H54 (cell line): Measurements from ENCODE around the gene PRKCH.

Source experiments
- DNase-seq: peaks from one replicate; pipeline ENCODE4 v3.0.0; 2011; ENCODE audit warnings: low spot score, mixed read lengths; ENCODE audit not compliant: insufficient read length
- FAIRE-seq: peaks from 3 replicates; lab custom pipeline; 2011; peaks lifted over from hg19 to GRCh38; lab: Jason Lieb, UNC
- POLR2A ChIP-seq: IDR thresholded peaks from 2 replicates; pipeline ENCODE4 v1.6.1; 2011; ENCODE audit warnings: low read depth, mild to moderate bottlenecking, low read length

The PRKCH gene

DNA sequence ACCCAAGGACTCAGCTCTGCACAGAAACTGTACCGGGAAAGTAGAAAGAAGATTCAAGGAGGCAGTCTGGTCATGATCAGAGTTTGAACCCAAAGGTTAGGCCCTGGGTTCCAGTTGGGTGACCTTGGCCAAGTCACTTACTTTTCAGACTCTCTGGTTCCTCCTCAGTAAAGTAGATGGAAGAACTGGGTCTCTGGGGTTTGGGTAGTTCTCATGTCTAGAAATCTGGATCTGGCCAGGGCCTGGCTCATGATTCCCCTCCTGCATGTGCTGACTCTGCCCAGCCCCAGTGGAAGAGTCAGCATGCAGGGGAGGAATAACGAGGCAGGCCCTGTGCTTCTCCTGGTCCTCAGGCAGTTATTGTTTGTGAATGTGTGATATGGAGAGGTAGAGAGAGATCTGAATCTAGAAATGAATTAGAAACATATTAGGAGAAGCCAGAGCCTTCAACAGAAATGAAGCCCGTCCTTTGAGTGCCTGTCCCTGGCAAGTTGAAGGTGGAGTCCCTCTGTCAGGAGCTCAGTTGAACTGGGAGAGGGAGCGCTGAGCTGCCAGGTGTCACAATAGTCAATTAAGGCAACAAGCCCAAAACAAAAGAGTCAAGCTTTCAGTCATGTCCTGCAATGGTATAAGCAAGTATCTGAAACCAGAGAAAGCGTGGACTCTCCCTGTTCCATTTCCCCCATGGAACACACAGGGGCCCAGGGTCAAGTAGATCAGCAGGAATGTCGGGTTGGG is 242.7 kb downstream of the PRKCH start:
- no peak for TF ChIP-seq POLR2A
- DNase-seq (no peak), FAIRE-seq (no peak)

GRCh38 chr14:61564618-61565091 is 243.3 kb downstream of the PRKCH start:
- FAIRE-seq (peak; percentile 95), DNase-seq (peak; percentile 82)
- TF ChIP-seq POLR2A: 0 out of 2 replicates have a peak, but pooled peaks have one; percentile 11

- DNase-seq (no peak), FAIRE-seq (no peak)
- TF ChIP-seq POLR2A: no peak
These were observed 243.8 kb downstream of the PRKCH start for GRCh38 chr14:61565181-61565580.

DNA sequence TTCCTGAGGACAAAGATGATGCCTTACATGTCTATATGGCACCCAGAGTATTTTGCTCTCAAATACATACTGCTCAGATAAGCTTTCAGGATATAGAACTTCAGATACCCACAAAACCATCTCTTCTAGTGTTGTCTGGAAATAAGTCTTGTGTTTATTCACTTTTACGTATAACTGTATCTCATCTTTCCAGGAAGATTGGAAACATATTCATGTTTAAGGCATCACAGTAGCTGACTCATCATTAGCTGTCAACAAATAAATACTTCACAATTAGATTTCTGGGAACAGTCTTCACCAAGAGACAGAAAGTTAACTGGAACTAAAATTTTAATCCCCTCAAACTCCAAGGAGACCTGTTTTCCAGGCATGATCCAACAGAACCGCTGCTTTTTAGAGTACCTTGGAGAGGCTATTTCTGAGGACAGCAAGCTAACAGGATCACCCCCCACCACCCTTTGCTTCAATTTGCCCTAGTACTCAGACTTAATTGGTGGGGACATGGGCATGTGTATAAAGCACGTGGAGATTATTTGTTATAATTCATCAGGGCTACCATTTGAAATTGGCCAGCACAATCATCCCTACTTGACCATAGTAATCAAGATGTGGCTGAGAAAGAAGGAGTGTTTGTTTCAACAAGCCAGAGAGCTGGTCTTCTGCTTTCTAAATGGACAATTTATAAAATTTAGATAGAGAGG is 244.6 kb downstream of the PRKCH start:
- no peak for TF ChIP-seq POLR2A
- DNase-seq (no peak), FAIRE-seq (peak; percentile 60)

DNA sequence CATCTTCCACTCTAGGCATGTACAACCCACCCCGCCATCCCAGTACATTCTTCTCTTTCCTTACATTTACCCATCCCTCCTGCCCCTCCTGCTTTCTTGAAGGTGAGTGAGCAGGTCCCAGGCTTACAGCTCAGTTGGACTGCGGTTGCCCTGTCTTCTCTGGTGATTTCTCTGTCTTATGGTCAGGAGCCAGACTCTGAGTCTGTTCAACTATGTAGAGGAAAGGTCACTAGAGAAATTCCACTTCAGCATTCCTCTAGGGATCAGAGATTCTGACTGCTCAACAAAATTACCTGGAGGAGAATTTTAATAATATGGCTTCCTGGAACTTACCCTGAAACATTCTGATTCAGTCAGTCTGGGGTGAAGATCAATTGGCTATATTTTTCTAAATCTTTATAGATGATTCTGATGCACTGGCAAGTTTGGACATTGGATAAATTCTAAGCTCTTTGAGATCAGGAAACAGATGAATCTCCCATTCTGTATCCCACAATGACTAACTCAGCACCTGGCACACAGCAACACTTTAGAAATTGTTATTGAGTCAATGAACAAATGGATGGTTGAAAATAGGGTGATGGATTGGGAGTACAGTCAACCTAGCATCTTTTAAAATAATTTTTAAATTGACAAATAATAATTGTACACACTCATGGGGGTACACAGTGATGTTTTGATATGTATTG is 245.3 kb downstream of the PRKCH start:
- no peak for TF ChIP-seq POLR2A
- FAIRE-seq (peak; percentile 72), DNase-seq (peak; percentile 72)

DNA sequence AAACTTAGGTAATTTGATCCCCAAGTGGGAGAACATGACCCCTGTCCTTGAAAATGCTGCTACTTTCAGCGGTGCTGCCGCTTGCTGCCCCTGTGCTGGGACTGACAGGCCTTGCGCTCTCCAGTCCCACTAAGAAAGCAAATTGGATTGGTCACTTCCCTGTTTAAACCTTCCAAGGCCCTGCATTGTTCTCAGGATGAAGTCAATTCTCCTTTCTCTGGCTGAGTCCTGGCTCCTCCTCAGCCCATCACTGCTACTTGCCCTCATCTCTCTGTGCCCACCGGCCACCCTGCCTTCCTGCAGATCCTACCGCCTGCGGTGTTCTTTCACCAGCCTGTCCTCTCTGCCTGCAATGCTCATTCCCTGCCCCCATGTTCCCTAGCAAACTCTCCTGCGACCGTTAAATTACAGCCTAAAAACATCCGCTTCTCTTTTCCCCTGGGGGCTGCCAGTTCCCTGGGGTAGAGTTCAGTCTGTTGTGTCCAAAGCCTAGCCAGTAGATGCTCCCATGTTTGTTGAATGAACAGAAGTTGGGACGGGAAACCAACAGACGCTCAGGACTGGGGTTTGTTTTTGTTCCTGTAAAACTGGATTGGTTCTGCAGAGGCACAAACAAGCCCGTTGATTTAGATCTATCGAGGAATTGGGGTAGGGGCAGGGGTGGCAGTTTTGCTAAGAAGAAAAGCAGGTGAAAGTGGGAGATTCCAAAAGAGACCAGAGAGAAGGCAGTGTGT is 246.6 kb downstream of the PRKCH start:
- no peak for DNase-seq
- no peak for FAIRE-seq

GRCh38 chr14:61568572-61569011 is 247.2 kb downstream of the PRKCH start:
- no peak for TF ChIP-seq POLR2A
- FAIRE-seq: no peak
- no peak for DNase-seq

More for the DNA sequence above, 246.6 kb downstream of the PRKCH start:
- no peak for TF ChIP-seq POLR2A

DNA sequence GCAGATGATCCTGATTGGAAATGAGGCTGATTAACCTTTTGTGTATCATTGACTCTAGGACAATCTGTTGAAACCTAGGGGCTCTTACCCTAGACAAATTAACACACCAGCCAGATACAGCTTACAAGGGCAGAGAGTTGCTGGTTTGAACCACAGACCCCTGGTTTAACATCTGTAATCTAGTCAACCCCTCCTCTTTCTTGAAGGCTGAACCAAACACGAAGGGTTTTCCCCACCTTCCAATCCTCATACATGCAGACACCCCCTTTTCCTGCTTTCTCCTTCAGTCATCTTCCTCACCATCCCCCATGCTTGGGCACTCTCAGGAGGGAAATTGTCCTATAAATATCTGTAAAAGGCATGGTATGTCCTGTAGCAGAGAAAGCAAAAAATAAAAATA is 247.9 kb downstream of the PRKCH start:
- no peak for TF ChIP-seq POLR2A
- DNase-seq (no peak), FAIRE-seq (no peak)

GRCh38 chr14:61569812-61570548 is 248.6 kb downstream of the PRKCH start:
- TF ChIP-seq POLR2A: no peak
- FAIRE-seq (peak; percentile 98), DNase-seq (peak; percentile 65)

- DNase-seq (no peak), FAIRE-seq (peak; percentile 71)
These were observed 249.3 kb downstream of the PRKCH start for GRCh38 chr14:61570549-61571290.

DNA sequence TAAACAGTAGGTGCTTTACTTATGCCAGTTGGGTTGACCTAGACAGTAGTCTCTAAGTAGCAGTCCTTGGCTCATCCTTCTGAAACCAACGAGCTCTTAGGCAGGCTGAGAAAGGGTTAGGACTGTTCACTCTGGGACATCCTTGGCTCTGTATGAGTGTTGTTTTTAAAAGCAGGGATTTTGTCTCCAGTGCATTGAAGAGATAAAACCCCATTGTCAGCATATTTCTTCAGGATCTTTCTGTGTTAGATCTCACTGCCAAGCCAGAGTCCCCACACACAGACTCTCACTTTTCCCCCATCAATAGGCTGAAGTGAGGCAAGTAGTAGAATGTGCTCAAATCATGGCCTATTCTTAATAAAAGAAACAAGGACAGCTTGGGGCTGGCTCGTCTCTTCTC is 250.5 kb downstream of the PRKCH start:
- no peak for DNase-seq
- TF ChIP-seq POLR2A: no peak
- no peak for FAIRE-seq

More at GRCh38 chr14:61570549-61571290, 249.3 kb downstream of the PRKCH start:
- TF ChIP-seq POLR2A: no peak

DNA sequence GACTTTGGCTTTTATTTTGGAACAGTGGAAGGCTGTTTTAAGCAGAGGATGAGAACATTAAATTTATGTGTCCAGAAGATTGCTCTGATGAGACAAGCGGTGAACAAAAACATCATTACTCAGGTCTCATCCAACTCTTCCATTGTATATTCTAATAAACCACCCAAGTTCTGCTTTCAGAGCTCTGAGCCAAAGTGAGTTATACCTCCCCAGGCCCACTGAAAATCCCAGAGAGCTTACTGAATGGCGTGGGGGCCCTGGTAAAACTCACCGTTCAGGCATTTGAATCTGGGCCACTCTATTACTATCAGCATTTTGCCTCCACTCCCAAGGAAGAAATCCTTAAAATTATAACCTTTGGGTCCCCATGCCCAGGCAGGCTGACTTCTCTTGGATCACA is 251.9 kb downstream of the PRKCH start:
- FAIRE-seq: no peak
- no peak for DNase-seq
- no peak for TF ChIP-seq POLR2A
